ENCODE measurements around the gene MCTP2.

MCTP2 gene

GRCh38 chr15:94353488-94353820 lies 122.1 kb downstream of the MCTP2 start:
- DNase-seq (ENCODE audit: low read depth) = no peak

- no peak for DNase-seq (ENCODE audit: low read depth)
Measured at GRCh38 chr15:94354655-94355054, 123.3 kb downstream of the MCTP2 start.

- DNase-seq (ENCODE audit: low read depth) = no peak
Measured at GRCh38 chr15:94359716-94360115, 128.4 kb downstream of the MCTP2 start.

GRCh38 chr15:94360251-94360685 lies 128.9 kb downstream of the MCTP2 start:
- no peak for DNase-seq (ENCODE audit: low read depth)

- no peak for DNase-seq (ENCODE audit: low read depth)
Measured at GRCh38 chr15:94362385-94363092, 131.2 kb downstream of the MCTP2 start.

- DNase-seq (ENCODE audit: low read depth) = no peak
Measured at GRCh38 chr15:94363382-94363781, 132.0 kb downstream of the MCTP2 start.

- no peak for DNase-seq (ENCODE audit: low read depth)
Measured at GRCh38 chr15:94366781-94367180, 135.4 kb downstream of the MCTP2 start.

GRCh38 chr15:94367726-94368535 lies 136.6 kb downstream of the MCTP2 start:
- no peak for DNase-seq (ENCODE audit: low read depth)

GRCh38 chr15:94370206-94370935 lies 139.0 kb downstream of the MCTP2 start:
- DNase-seq (ENCODE audit: low read depth) = no peak

- no peak for DNase-seq (ENCODE audit: low read depth)
Measured at GRCh38 chr15:94370936-94371285, 139.6 kb downstream of the MCTP2 start.

GRCh38 chr15:94372821-94373220 lies 141.5 kb downstream of the MCTP2 start:
- DNase-seq (ENCODE audit: low read depth) = no peak

- no peak for DNase-seq (ENCODE audit: low read depth)
Measured at GRCh38 chr15:94375997-94376396, 144.6 kb downstream of the MCTP2 start.

- DNase-seq (ENCODE audit: low read depth) = no peak
Measured at GRCh38 chr15:94379986-94380385, 148.6 kb downstream of the MCTP2 start.

GRCh38 chr15:94380798-94381197 lies 149.4 kb downstream of the MCTP2 start:
- DNase-seq (ENCODE audit: low read depth) = no peak

GRCh38 chr15:94381384-94381783 lies 150.0 kb downstream of the MCTP2 start:
- no peak for DNase-seq (ENCODE audit: low read depth)

GRCh38 chr15:94383041-94383440 lies 151.7 kb downstream of the MCTP2 start:
- DNase-seq (ENCODE audit: low read depth) = no peak

- DNase-seq (ENCODE audit: low read depth) = peak; percentile 1
Measured at GRCh38 chr15:94383706-94384105, 152.3 kb downstream of the MCTP2 start.

- no peak for DNase-seq (ENCODE audit: low read depth)
Measured at GRCh38 chr15:94385441-94385840, 154.1 kb downstream of the MCTP2 start.

GRCh38 chr15:94386351-94386750 lies 155.0 kb downstream of the MCTP2 start:
- DNase-seq (ENCODE audit: low read depth) = no peak

GRCh38 chr15:94387442-94387841 lies 156.1 kb downstream of the MCTP2 start:
- DNase-seq (ENCODE audit: low read depth) = no peak

GRCh38 chr15:94387849-94388441 lies 156.6 kb downstream of the MCTP2 start:
- no peak for DNase-seq (ENCODE audit: low read depth)

- peak; percentile 26 for DNase-seq (ENCODE audit: low read depth)
Measured at GRCh38 chr15:94395640-94396039, 164.3 kb downstream of the MCTP2 start.

GRCh38 chr15:94397337-94397736 lies 166.0 kb downstream of the MCTP2 start:
- DNase-seq (ENCODE audit: low read depth) = no peak

Measured in iris pigment epithelial cell (primary cell).